ENCODE data around the gene MTRF1. TPM values are rescaled to one million over a fixed set of nuclear protein-coding genes. Genes with fewer than 3 reads are reported as not detected.

MTRF1 gene
- total and polyA plus RNA-seq, 10 donors, result 10.6 to 17.8 (median 16.1) TPM

DNA sequence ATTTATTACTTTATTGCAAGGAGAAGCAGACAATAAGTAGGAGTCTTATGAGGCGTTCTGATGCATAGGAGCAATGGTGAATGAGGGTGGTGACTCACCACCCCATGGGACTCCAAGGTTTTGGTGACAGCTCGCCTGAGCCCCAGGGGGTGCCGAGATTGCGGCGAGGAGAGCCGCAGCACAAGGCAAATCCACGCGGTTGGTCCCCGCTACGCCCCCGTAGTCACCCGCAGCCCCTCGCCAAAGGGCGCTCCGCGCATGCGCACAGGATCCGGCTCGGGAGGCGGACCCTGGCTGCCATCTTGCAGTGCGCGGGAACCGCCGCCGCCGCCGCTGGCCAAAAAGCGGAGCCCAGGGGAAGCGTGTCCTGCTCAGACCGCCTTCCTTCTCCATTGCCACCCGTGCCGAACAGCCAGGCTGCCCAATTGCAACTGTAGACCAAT lies 47.6 kb upstream of the MTRF1 start, which contains the start of gene NAA16:
Gene NAA16, plus strand, starts transcription at position 305 of the 443 bp plus-strand sequence. CDS start 262 bp downstream, outside the sequence.
- peak; percentile 97 for DNase-seq
- peak within 1 kb of the TSS; percentile 84 to 98 (median 94) for H3K27ac ChIP-seq
- no peaks in the 10 kb centered on the region for H3K36me3 ChIP-seq
- WGBS, 5 donors, result 0 to 1% (median 0%) methylated on average over 11 to 32 of the region's 32 CpGs
- H3K4me1 ChIP-seq, result peaks cover 31 to 52% (median 41%) of the 10 kb centered on the region in 6 donors
- H3K27me3 ChIP-seq (replicated peaks in 1 of 7), result no peaks in the 10 kb centered on the region
- no peaks in the 10 kb centered on the region for H3K9me3 ChIP-seq
- TF ChIP-seq POLR2A (IDR thresholded peaks at IDR 0.05), result peak in 2 of 3 donors; percentile 6 to 28
- TF ChIP-seq POLR2AphosphoS5 (IDR thresholded peaks at IDR 0.05), result peak; percentile 93 to 96 (median 94)
- peak in 2 of 11 experiments; percentile 11 to 18 for TF ChIP-seq CTCF (IDR thresholded peaks at IDR 0.05 in 8 of 11, conservative IDR thresholded peaks at IDR 0.05 in 3 of 11)
- intact Hi-C loops (cut with DNase I; ENCODE audit: low total_unique reads), result no loop called here
- peak within 1 kb of the TSS; percentile 76 to 99 (median 92) for H3K4me3 ChIP-seq

DNA sequence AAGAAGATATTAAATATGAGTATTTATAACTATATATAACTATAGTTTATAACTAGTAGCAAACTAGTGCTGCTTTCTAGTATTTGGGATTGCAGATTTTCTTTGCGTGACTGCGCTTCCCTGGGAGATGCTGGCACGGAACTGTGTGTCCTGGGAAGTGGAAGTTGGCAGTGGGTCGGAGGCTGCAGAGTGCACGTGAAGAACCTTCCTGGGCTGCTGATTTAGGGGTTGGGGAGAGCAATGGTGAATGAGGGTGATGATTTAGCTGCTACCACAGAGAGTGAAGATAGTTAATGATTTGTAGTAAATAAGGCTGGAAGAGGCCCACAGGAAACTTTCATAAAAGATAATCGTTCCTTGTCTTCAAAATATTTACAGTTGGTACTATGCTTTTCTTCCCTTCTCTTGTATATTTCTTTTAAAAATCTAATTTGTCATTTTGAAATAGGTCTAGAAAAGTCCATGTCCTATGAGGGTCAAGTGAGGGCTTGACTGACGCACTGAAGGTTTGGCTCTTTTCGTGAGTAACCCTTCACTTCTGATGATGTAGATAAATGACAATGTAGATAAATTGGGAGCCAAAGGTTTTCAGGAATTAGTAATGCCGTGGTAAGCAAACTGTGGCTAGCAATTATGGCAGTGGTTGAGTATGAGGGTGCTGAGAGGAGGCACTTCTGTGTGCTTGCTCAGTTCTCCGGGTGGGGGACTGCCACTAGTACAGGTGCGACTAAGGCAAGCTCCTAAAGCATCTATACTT lies 44.7 kb upstream of the MTRF1 start:
- intact Hi-C loops (cut with DNase I; ENCODE audit: low total_unique reads), result no loop called here
- Histone ChIP-seq H3K4me3 (no peak overlapping the region), H3K9me3 (no peaks in the 10 kb centered on the region), H3K27me3 (replicated peaks in 1 of 7) (no peaks in the 10 kb centered on the region), H3K36me3 (no peaks in the 10 kb centered on the region), H3K27ac (no peak overlapping the region), H3K4me1 (peaks cover 7 to 23% (median 13%) of the 10 kb centered on the region in 6 donors)
- TF ChIP-seq CTCF (IDR thresholded peaks at IDR 0.05 in 8 of 11, conservative IDR thresholded peaks at IDR 0.05 in 3 of 11), result no peak
- no peak for TF ChIP-seq POLR2A (IDR thresholded peaks at IDR 0.05)
- TF ChIP-seq POLR2AphosphoS5 (IDR thresholded peaks at IDR 0.05), result no peak
- WGBS, 5 donors, result 79 to 93% (median 87%) methylated on average over 11 of the region's 11 CpGs
- no peak for DNase-seq

GRCh38 chr13:41306271-41307145 lies 43.1 kb upstream of the MTRF1 start:
- peaks cover 0 to 10% (median 3%) of the 10 kb centered on the region in 6 donors for H3K4me1 ChIP-seq
- no peaks in the 10 kb centered on the region for H3K9me3 ChIP-seq
- H3K27ac ChIP-seq, result no peak overlapping the region
- H3K27me3 ChIP-seq (replicated peaks in 1 of 7), result no peaks in the 10 kb centered on the region
- TF ChIP-seq POLR2A (IDR thresholded peaks at IDR 0.05) (no peak), POLR2AphosphoS5 (IDR thresholded peaks at IDR 0.05) (no peak), CTCF (IDR thresholded peaks at IDR 0.05 in 8 of 11, conservative IDR thresholded peaks at IDR 0.05 in 3 of 11) (no peak)
- H3K36me3 ChIP-seq, result no peaks in the 10 kb centered on the region
- whole genome bisulfite sequencing, 5 donors, result 88 to 94% (median 90%) methylated on average over 15 of the region's 15 CpGs
- intact Hi-C loops (cut with DNase I; ENCODE audit: low total_unique reads), result no loop called here
- DNase-seq, result no peak
- H3K4me3 ChIP-seq, result no peak overlapping the region

All from spleen (tissue), 11 donors.